ENCODE data around the gene PTBP3.

DNA sequence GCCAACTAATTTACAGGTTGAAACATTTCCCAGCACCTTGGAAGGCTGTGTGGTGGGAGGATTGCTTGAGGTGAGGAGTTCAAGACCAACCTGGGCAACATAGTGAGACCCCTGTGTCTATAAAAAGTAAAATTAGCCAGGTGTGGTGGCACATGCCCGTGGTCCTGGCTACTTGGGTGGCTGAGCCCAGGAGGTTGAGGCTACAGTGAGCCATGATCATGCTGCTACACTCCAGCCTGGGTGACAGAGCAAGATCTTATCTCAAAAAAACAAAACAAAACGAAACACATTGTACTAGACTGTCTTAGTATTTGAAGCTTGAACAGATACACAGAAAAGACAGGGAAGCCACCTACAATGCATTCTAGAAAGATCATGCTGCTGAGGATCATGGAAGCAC lies 43.7 kb upstream of the PTBP3 start:
- TF ChIP-seq, protein P1, sequence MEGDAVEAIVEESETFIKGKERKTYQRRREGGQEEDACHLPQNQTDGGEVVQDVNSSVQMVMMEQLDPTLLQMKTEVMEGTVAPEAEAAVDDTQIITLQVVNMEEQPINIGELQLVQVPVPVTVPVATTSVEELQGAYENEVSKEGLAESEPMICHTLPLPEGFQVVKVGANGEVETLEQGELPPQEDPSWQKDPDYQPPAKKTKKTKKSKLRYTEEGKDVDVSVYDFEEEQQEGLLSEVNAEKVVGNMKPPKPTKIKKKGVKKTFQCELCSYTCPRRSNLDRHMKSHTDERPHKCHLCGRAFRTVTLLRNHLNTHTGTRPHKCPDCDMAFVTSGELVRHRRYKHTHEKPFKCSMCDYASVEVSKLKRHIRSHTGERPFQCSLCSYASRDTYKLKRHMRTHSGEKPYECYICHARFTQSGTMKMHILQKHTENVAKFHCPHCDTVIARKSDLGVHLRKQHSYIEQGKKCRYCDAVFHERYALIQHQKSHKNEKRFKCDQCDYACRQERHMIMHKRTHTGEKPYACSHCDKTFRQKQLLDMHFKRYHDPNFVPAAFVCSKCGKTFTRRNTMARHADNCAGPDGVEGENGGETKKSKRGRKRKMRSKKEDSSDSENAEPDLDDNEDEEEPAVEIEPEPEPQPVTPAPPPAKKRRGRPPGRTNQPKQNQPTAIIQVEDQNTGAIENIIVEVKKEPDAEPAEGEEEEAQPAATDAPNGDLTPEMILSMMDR (IDR thresholded peaks at IDR 0.05): no peak
- TF ChIP-seq, protein P2, sequence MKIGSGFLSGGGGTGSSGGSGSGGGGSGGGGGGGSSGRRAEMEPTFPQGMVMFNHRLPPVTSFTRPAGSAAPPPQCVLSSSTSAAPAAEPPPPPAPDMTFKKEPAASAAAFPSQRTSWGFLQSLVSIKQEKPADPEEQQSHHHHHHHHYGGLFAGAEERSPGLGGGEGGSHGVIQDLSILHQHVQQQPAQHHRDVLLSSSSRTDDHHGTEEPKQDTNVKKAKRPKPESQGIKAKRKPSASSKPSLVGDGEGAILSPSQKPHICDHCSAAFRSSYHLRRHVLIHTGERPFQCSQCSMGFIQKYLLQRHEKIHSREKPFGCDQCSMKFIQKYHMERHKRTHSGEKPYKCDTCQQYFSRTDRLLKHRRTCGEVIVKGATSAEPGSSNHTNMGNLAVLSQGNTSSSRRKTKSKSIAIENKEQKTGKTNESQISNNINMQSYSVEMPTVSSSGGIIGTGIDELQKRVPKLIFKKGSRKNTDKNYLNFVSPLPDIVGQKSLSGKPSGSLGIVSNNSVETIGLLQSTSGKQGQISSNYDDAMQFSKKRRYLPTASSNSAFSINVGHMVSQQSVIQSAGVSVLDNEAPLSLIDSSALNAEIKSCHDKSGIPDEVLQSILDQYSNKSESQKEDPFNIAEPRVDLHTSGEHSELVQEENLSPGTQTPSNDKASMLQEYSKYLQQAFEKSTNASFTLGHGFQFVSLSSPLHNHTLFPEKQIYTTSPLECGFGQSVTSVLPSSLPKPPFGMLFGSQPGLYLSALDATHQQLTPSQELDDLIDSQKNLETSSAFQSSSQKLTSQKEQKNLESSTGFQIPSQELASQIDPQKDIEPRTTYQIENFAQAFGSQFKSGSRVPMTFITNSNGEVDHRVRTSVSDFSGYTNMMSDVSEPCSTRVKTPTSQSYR (CRISPR knock-in tag; IDR thresholded peaks at IDR 0.05): no peak
- TF ChIP-seq JUN (CRISPR knock-in tag; IDR thresholded peaks at IDR 0.05) (no peak), CBFB (CRISPR knock-in tag; IDR thresholded peaks at IDR 0.05; ENCODE audit: low read depth) (no peak), FOXJ3 (CRISPR knock-in tag; IDR thresholded peaks at IDR 0.05; ENCODE audit: borderline replicate concordance) (no peak), MYBL2 (CRISPR knock-in tag; IDR thresholded peaks at IDR 0.05) (no peak), GABPB1 (CRISPR knock-in tag; IDR thresholded peaks at IDR 0.05) (no peak), OVOL2 (CRISPR knock-in tag; IDR thresholded peaks at IDR 0.05; ENCODE audit: borderline replicate concordance) (no peak), ATF1 (CRISPR knock-in tag; IDR thresholded peaks at IDR 0.05) (no peak), FOXK1 (CRISPR knock-in tag; IDR thresholded peaks at IDR 0.05) (no peak)
- TF ChIP-seq, protein P3, sequence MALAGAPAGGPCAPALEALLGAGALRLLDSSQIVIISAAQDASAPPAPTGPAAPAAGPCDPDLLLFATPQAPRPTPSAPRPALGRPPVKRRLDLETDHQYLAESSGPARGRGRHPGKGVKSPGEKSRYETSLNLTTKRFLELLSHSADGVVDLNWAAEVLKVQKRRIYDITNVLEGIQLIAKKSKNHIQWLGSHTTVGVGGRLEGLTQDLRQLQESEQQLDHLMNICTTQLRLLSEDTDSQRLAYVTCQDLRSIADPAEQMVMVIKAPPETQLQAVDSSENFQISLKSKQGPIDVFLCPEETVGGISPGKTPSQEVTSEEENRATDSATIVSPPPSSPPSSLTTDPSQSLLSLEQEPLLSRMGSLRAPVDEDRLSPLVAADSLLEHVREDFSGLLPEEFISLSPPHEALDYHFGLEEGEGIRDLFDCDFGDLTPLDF (CRISPR knock-in tag; IDR thresholded peaks at IDR 0.05): no peak
- TF ChIP-seq, protein P4, sequence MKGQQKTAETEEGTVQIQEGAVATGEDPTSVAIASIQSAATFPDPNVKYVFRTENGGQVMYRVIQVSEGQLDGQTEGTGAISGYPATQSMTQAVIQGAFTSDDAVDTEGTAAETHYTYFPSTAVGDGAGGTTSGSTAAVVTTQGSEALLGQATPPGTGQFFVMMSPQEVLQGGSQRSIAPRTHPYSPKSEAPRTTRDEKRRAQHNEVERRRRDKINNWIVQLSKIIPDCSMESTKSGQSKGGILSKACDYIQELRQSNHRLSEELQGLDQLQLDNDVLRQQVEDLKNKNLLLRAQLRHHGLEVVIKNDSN (CRISPR knock-in tag; IDR thresholded peaks at IDR 0.05): no peak
- TF ChIP-seq, protein P5, sequence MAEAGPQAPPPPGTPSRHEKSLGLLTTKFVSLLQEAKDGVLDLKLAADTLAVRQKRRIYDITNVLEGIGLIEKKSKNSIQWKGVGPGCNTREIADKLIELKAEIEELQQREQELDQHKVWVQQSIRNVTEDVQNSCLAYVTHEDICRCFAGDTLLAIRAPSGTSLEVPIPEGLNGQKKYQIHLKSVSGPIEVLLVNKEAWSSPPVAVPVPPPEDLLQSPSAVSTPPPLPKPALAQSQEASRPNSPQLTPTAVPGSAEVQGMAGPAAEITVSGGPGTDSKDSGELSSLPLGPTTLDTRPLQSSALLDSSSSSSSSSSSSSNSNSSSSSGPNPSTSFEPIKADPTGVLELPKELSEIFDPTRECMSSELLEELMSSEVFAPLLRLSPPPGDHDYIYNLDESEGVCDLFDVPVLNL (CRISPR knock-in tag; IDR thresholded peaks at IDR 0.05; ENCODE audit: borderline replicate concordance, low read depth): no peak
- TF ChIP-seq, protein P6, sequence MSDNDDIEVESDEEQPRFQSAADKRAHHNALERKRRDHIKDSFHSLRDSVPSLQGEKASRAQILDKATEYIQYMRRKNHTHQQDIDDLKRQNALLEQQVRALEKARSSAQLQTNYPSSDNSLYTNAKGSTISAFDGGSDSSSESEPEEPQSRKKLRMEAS (CRISPR knock-in tag; IDR thresholded peaks at IDR 0.05): no peak
